ENCODE results near the gene GAB1.
A peak's percentile ranks its signal among the peaks of the same experiment; 100 is the strongest.

Gene GAB1

GRCh38 chr4:143377611-143378099 lies 41.0 kb downstream of the GAB1 start:
- intact Hi-C loops (cut with DNase I), result loop anchor here (5.0 kb wide), 2 partner anchors 40 to 105 kb away; partner anchors contain the start of gene GAB1
- peak in 1 of 42 donors; percentile 39 for DNase-seq

GRCh38 chr4:143380629-143381028 lies 44.0 kb downstream of the GAB1 start:
- peak in 1 of 42 donors; percentile 26 for DNase-seq
- intact Hi-C loops (cut with DNase I), result no loop called here

DNA sequence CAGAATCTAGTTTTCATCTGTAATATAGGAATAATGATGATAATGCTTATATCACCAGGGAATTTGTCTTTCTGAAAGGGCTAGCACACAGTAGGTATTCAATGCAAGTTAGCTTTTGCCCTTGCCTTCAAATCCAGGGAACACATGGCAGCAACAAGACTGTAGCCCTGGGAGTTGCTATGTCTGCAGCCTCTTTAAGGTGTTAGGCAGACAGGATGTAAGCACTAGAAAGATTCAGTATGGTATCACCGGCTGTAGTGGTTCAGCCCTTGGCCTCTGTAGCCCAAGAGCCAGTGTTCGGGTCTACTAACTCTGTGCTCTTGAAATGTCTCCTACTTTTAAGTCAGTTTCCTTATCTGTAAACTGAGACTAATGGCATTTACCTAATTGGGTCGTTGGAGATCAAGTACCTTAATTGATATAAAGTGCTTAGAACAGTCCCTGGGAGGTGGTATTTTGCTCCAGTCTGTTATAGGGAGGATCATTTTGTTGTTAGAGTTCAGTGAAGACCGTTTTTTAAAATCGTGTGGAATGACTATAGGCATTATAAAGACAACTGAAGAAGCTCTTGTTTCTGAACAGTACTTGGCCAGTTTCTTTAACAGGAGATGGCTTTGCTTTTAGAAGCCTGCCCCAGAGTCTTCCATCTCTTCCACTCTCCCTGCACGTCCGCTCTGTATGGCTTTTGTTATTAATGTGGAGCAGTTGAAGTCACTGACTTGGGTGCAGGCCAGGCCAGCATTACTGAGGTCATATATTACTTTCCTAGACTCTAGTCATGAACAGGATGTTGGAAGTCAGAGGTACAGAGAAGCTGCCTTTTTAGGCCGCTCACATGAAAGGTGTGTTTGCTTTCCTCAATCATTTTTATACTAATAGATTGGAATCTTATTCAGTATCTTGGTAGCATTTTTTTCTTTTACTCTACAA lies 44.8 kb downstream of the GAB1 start:
- intact Hi-C loops (cut with DNase I), result no loop called here
- peak in 41 of 42 donors; percentile 15 to 92 (median 71) for DNase-seq

GRCh38 chr4:143382596-143382995 lies 45.9 kb downstream of the GAB1 start:
- intact Hi-C loops (cut with DNase I), result no loop called here
- peak in 1 of 42 donors; percentile 37 for DNase-seq

DNA sequence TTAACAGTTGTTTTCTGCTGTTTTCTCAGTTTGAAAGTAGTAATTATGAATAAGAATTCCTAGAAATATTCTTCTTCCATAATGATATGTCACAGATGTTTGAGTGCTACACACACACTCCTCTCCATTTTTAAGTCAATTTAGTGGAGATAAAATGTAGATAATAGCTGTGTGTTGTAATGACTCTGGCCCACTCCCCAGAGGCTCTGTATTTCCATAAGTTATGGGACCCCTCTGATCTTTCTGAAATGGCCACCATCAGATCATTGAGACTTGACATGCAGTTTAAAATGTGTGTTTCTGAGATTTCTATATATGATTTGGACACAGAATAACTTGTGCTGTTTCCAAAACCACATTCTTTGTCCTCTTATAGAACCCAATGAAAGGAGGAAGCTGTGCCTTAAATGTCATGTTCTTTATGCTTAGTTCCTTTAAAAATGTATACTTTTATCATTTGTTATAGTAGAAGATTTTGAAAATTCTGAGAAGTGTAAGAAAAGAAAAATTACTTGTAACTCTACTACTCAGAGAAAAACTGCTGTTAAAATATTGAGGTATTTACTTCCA lies 46.4 kb downstream of the GAB1 start:
- intact Hi-C loops (cut with DNase I), result no loop called here
- DNase-seq, result peak in 1 of 42 donors; percentile 39

GRCh38 chr4:143384381-143384994 lies 47.8 kb downstream of the GAB1 start:
- intact Hi-C loops (cut with DNase I), result no loop called here
- DNase-seq, result no peak

- intact Hi-C loops (cut with DNase I), result no loop called here
These were observed 50.1 kb downstream of the GAB1 start for GRCh38 chr4:143386812-143387211.

GRCh38 chr4:143389579-143390195 lies 53.0 kb downstream of the GAB1 start:
- no peak for DNase-seq
- intact Hi-C loops (cut with DNase I), result no loop called here

More at GRCh38 chr4:143386812-143387211, 50.1 kb downstream of the GAB1 start:
- no peak for DNase-seq

DNA sequence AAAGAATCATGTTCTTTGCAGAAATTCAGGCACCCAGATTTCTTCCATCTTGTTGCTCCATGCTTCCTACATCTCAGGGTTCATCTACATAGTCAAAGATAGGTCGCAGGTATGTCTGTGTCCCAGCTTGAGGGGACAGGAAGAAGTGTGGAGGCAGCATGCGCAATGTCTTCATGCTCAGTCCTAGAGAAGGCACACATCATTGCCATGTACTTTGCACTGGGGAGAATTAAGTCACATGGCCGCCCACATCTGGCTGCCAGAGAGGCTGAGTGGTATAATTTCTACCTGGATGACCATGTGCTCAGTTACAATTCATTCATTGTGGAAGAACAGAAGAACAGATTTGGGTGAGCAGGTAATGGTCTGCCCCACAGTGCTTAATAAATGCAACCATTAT lies 54.1 kb downstream of the GAB1 start:
- intact Hi-C loops (cut with DNase I), result no loop called here
- DNase-seq, result no peak

DNA sequence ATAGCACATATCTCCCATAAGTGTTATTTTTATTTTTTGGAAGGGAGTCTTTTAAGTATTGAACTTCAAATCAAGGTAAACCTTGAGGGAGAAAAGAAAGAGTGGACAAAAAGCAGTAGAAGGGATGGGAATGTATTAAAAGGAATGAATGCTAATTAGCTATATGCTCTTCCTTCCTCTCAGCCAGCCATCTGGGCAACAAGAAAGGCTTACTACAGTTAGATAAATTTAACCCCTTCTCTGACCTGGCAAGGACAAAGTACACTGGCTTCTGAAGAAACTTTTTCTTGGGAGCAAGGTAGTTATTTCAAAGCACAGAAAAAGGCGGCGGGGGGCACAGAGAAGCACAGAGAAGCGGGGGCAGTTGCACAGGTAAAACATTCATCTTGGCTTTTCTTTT lies 54.6 kb downstream of the GAB1 start:
- DNase-seq, result no peak

GRCh38 chr4:143391895-143392294 lies 55.2 kb downstream of the GAB1 start:
- intact Hi-C loops (cut with DNase I), result no loop called here

More for the DNA sequence above, 54.6 kb downstream of the GAB1 start:
- intact Hi-C loops (cut with DNase I), result no loop called here

GRCh38 chr4:143393195-143393594 lies 56.5 kb downstream of the GAB1 start:
- intact Hi-C loops (cut with DNase I), result no loop called here

More at GRCh38 chr4:143391895-143392294, 55.2 kb downstream of the GAB1 start:
- no peak for DNase-seq

GRCh38 chr4:143394739-143395453 lies 58.2 kb downstream of the GAB1 start:
- DNase-seq, result no peak
- intact Hi-C loops (cut with DNase I), result no loop called here

More at GRCh38 chr4:143393195-143393594, 56.5 kb downstream of the GAB1 start:
- no peak for DNase-seq

GRCh38 chr4:143396695-143397094 lies 60.0 kb downstream of the GAB1 start:
- intact Hi-C loops (cut with DNase I), result no loop called here
- DNase-seq, result no peak

DNA sequence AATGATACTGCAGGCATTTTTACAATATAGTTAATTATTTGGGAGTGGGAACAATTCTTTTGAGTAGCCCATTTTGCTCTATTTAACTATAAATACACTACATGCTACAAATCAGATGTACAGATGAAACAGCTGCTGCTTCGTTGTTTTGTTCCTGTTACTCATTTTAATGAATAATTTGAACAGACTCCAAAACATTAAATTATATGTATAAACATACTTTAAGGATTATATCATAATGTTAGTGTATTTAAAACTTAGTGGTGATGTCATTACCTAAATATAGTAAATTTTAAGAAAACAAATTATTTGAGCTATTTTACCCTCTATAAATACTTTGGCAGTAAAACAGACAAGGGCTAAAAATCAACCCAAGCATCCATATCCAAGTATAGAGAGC lies 60.7 kb downstream of the GAB1 start:
- no peak for DNase-seq
- intact Hi-C loops (cut with DNase I), result no loop called here

DNA sequence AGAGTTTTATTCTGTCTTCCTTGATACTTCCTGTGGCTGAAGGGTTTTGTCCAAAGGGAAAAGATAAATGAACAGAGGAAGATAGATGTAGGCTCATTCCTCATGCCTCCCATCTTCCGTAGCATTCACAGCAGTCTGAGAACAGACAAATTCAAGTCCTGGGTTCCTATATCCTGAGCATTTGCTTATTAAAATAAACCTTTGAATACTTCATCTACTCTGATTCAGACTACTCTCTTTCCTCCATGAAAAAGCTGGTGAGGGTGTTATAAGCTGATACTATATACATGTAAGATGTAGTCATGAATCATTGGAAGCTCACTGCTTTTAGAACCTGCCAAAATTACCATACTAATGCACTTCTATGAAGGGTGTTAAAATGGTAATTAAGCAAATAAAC lies 61.2 kb downstream of the GAB1 start:
- intact Hi-C loops (cut with DNase I), result no loop called here
- DNase-seq, result no peak

- DNase-seq, result peak in 1 of 42 donors; percentile 60
- intact Hi-C loops (cut with DNase I), result no loop called here
These were observed 62.7 kb downstream of the GAB1 start for GRCh38 chr4:143399113-143399949.

DNA sequence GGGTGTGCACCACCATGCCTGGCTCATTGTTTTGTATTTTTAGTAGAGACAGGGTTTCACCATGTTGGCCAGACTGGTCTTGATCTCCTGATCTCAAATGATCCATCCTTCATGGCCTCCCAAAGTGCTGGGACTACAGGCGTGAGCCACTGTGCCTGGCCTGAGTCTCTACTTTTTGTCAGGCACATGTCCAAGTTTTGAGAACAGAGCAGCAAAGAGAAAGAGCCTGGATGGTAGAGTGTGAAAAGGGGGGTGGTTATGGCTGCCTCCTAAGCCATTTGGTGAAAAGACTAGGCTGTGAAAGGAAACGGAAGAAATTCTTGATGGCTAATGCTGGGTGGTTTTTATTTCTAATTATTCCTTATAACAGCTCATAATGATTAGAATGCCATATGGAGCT lies 63.4 kb downstream of the GAB1 start:
- DNase-seq, result peak in 11 of 42 donors; percentile 22 to 72 (median 55)
- intact Hi-C loops (cut with DNase I), result no loop called here
